Right cardiac atrium (tissue), 5 donors: ENCODE measurements around the gene USP25. TPM values are rescaled to one million over a fixed set of nuclear protein-coding genes. Genes with fewer than 3 reads are reported as not detected.

Experiments
- ATAC-seq, 2 donors: fragments of 200-7000 bp; cut with Tn5 transposase; one replicate each; pipeline versions ENCODE4 v1.8.0 to v1.9.1; 2020; ENCODE audit warnings: moderate library complexity in 2 of 2, mild to moderate bottlenecking in 1 of 2
- DNase-seq, 3 donors: peaks; one replicate each; pipeline ENCODE4 v3.0.0-alpha.2; 2020
- H3K27ac ChIP-seq: one replicate; pipeline ENCODE4 v1.5.1; 2013; ENCODE audit warnings: mild to moderate bottlenecking, low read length, control low read depth, moderate library complexity
- H3K27me3 ChIP-seq: one replicate; pipeline ENCODE4 v1.6.1; 2013; ENCODE audit not compliant: control insufficient read depth, insufficient read depth
- H3K4me1 ChIP-seq: one replicate; pipeline ENCODE4 v1.6.1; 2013; ENCODE audit warnings: low read length; ENCODE audit not compliant: control insufficient read depth, insufficient read depth
- H3K4me3 ChIP-seq: one replicate; pipeline ENCODE4 v1.5.1; 2013; ENCODE audit warnings: low read length, control low read depth
- H3K9me3 ChIP-seq: one replicate; pipeline ENCODE4 v1.6.1; 2013; ENCODE audit warnings: low read length; ENCODE audit not compliant: control insufficient read depth
- WGBS: extraction: QIAGEN DNeasy Blood & Tissue Kit; methylation state at CpG from one replicate; pipeline ENCODE4 v1.1.7; 2013; 5-methylcytosine and 5-hydroxymethylcytosine counted together
- intact Hi-C, 4 donors: fragments of 100-400 bp; cut with DNase I; formaldehyde crosslinking; loops; one replicate each; pipeline versions ENCODE4 v1.11.0 to v1.14.0; 2022 to 2023
- long read RNA-seq, 4 donors: library from polyadenylated mRNA; unstranded; transcript quantifications; one replicate each; pipeline ENCODE4 v2.0.0, GENCODE V29; 2020 to 2021
- polyA plus RNA-seq: library from polyadenylated mRNA; stranded (reverse); fragments of 200-250 nt; gene quantifications from one replicate; pipeline ENCODE4 v1.2.3, GENCODE V29; 2013
- total RNA-seq, 4 donors: library from RNA; stranded (reverse); fragmentation: NEBNext Ultra II Directional; extraction: Animal tissue kit (Norgen Biotek cat#: 25700); gene quantifications; one replicate each; pipeline ENCODE4 v1.2.1, GENCODE V29; 2021
- donor health status: healthy with polysubstance abuse.
- donor health status: DM: no; HTN: yes; CAD: no.
- donor health status: DM: no; HTN: no; CAD: no.
- donor health status: DM: no; HTN: yes; CAD: no; lungs with severe emphysema.
- donor health status: DM: yes; HTN: yes; CAD: no.

The USP25 gene, protein sequence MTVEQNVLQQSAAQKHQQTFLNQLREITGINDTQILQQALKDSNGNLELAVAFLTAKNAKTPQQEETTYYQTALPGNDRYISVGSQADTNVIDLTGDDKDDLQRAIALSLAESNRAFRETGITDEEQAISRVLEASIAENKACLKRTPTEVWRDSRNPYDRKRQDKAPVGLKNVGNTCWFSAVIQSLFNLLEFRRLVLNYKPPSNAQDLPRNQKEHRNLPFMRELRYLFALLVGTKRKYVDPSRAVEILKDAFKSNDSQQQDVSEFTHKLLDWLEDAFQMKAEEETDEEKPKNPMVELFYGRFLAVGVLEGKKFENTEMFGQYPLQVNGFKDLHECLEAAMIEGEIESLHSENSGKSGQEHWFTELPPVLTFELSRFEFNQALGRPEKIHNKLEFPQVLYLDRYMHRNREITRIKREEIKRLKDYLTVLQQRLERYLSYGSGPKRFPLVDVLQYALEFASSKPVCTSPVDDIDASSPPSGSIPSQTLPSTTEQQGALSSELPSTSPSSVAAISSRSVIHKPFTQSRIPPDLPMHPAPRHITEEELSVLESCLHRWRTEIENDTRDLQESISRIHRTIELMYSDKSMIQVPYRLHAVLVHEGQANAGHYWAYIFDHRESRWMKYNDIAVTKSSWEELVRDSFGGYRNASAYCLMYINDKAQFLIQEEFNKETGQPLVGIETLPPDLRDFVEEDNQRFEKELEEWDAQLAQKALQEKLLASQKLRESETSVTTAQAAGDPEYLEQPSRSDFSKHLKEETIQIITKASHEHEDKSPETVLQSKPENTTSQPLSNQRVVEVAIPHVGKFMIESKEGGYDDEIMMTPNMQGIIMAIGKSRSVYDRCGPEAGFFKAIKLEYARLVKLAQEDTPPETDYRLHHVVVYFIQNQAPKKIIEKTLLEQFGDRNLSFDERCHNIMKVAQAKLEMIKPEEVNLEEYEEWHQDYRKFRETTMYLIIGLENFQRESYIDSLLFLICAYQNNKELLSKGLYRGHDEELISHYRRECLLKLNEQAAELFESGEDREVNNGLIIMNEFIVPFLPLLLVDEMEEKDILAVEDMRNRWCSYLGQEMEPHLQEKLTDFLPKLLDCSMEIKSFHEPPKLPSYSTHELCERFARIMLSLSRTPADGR
- total RNA-seq (10 to 100 TPM; 45.4 to 60.6 (median 50.1) TPM), polyA plus RNA-seq (31.5 TPM)
- long read RNA-seq, donor 1, full-length matches to known transcripts: 21 of 35 reads
- long read RNA-seq, donor 1, partial matches to known transcripts: 7 of 35 reads
- long read RNA-seq, donor 1, other reads (novel, unspliced or antisense): 7 of 35 reads
- long read RNA-seq, donor 2, full-length matches to known transcripts: 23 of 33 reads
- long read RNA-seq, donor 2, partial matches to known transcripts: 4 of 33 reads
- long read RNA-seq, donor 2, other reads (novel, unspliced or antisense): 6 of 33 reads
- long read RNA-seq, donor 3, partial matches to known transcripts: 8 of 12 reads
- long read RNA-seq, donor 3, other reads (novel, unspliced or antisense): 4 of 12 reads
- long read RNA-seq, donor 4, full-length matches to known transcripts: 20 of 35 reads
- long read RNA-seq, donor 4, partial matches to known transcripts: 4 of 35 reads
- long read RNA-seq, donor 4, other reads (novel, unspliced or antisense): 11 of 35 reads

DNA sequence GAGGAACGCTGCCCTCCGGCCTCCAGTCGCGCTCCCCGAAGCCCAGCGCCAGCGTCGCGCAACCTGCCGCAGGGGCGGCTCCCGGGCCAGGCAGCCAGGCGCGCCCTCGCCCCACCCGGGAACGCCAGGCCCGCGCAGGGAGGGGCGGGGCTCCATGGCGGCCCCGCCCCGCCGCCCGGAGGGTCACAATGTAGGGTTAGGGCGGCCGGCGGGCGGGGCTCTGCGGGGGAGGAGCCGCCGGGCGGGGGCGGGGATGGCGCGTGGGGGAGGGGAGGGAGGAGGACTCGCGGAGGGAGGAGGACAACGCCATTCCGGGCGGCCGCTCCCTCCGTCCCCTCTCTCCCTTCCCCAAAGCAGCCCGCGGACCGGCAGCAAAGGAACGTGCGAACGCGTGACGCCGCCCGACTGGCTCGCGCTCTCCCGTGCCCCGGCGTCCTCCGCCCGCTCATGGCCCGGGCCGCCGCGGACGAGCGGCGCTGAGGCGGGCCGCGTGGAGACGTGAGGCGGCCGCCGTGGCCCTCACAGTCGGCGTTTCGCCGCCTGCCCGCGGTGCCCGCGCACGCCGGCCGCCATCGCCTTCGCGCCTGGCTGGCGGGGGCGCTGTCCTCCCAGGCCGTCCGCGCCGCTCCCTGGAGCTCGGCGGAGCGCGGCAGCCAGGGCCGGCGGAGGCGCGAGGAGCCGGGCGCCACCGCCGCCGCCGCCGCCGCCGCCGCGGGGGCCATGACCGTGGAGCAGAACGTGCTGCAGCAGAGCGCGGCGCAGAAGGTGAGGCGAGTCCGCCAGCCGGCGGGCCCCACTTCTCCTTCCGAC lies at the start of gene USP25:
USP25 (plus strand) TSS at position 309 of the 810 bp plus-strand sequence; CDS start at position 721, 412 bp downstream.
- Histone ChIP-seq H3K4me3 (peak within 1 kb of the TSS; percentile 92), H3K27ac (peak within 1 kb of the TSS; percentile 98), H3K9me3 (no peaks in the 10 kb centered on the region), H3K4me1 (peaks cover 2% of the 10 kb centered on the region), H3K27me3 (no peaks in the 10 kb centered on the region)
- WGBS: under 1% methylated on average over 123 of the region's 123 CpGs
- intact Hi-C loops: loop anchor here in 1 of 4 donors (10.0 kb wide), 1 partner anchor 95 kb away; no protein-coding TSS in a partner anchor
- DNase-seq (peak; percentile 92 to 98 (median 97)), ATAC-seq (peak; percentile 99)

DNA sequence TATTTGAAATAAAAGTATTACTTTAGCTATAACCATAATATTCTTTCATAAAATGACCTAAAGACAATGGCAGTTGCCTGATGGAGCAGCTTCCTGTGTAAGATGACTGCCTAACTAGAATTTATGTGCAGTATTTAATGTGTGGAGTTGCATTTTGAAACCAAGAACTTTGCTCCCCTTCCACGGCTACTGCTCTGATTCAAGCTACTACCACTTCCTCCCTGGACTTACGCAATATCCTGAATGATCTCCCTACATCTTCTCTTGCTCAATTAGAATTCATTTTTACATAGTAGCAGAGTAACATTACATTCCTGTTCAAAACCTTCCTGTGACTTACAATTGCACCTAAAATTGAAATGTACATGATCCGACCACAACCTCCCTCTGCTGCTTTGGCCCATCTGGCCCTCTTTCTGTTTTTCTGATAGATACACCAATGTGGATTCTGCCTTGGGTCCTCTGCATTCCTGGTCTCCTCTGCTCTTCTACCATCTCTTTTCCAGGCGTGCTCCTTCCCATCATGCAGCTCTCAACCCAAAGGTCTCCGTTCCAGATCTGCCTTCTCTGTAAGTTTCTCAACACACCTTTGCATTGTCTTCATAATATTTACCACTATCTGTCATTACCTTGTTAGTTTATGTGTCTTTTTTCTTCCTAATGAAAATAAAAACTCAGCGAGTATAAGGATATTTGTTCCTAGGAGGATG lies 47.4 kb upstream of the USP25 start:
- DNase-seq (no peak), ATAC-seq (peak in 1 of 2 donors; percentile 68)
- intact Hi-C loops: no loop called here
- no peaks in the 10 kb centered on the region for H3K4me1 ChIP-seq
- H3K27me3 ChIP-seq: no peaks in the 10 kb centered on the region
- no peaks in the 10 kb centered on the region for H3K9me3 ChIP-seq
- no peak overlapping the region for H3K4me3 ChIP-seq
- no peak overlapping the region for H3K27ac ChIP-seq
- WGBS: 80% methylated on average over 6 of the region's 6 CpGs

DNA sequence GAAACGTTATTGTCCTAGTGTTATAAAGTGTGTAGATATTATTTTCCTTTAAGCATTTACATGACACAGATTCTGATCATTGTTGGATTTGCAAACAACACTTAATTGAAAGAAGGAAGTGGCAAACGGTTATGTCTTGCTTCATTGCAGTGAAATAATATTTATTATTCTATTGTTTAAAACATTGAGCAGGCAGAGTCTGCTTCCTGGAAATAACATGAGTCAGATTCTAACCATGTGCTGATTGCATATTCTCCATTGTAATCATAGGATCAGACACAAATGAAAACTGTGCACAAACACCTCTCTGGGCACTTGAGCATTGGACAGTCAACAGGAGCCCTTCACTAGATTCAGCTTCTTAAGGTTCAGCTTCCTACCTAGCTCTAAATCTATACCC lies 46.8 kb upstream of the USP25 start:
- no peaks in the 10 kb centered on the region for H3K27me3 ChIP-seq
- no peaks in the 10 kb centered on the region for H3K9me3 ChIP-seq
- DNase-seq: no peak
- H3K4me1 ChIP-seq: no peaks in the 10 kb centered on the region
- H3K27ac ChIP-seq: no peak overlapping the region
- 57% methylated on average over 2 of the region's 2 CpGs for WGBS
- no peak overlapping the region for H3K4me3 ChIP-seq
- intact Hi-C loops: no loop called here
- ATAC-seq: peak; percentile 29 to 59

DNA sequence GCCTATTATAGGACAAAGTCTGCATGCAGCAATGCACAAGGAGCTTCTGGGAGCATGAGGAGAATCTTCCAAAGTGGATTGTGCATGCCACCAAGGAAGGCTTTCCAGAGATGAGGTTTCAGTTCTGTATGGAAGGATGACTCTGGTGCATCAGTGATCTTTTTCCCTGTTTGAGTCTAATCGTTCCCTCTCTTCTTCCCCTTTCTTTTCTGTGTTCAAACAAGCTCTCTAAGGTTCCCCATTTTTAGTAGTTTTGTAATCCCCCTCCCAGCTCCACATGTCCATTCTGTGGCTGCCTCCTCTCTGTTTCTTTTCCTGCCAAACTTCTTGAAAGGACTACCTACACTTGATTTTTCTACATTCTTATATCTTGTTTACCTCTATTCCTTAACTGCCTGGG lies 43.3 kb upstream of the USP25 start:
- intact Hi-C loops: no loop called here
- Histone ChIP-seq H3K9me3 (no peaks in the 10 kb centered on the region), H3K4me3 (no peak overlapping the region), H3K27ac (no peak overlapping the region), H3K27me3 (no peaks in the 10 kb centered on the region), H3K4me1 (no peaks in the 10 kb centered on the region)
- ATAC-seq: peak in 1 of 2 donors; percentile 32
- WGBS: 67% methylated on average over 1 of the region's 1 CpG
- no peak for DNase-seq

DNA sequence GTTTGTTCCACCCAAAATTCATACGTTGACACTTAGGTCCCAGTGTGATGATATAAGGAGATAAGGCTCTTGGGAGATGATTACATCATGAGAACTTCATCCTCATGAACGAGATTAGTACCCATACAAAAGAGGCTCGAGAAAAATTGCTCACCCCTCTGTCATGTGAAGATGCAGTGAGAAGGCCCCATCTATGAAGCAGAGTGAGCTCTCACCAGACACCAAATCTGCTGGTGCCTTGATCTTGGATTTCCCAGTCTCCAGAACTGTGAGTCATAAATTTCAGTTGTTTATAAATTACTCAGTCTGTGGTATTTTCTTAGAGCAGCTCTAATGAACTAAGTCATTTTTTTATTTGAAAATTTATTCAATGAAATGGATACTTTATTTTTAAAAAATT lies 42.6 kb upstream of the USP25 start:
- DNase-seq (no peak), ATAC-seq (no peak)
- no peak overlapping the region for H3K27ac ChIP-seq
- H3K9me3 ChIP-seq: no peaks in the 10 kb centered on the region
- no peaks in the 10 kb centered on the region for H3K27me3 ChIP-seq
- intact Hi-C loops: no loop called here
- H3K4me1 ChIP-seq: no peaks in the 10 kb centered on the region
- H3K4me3 ChIP-seq: no peak overlapping the region
- WGBS: 45% methylated on average over 3 of the region's 3 CpGs

DNA sequence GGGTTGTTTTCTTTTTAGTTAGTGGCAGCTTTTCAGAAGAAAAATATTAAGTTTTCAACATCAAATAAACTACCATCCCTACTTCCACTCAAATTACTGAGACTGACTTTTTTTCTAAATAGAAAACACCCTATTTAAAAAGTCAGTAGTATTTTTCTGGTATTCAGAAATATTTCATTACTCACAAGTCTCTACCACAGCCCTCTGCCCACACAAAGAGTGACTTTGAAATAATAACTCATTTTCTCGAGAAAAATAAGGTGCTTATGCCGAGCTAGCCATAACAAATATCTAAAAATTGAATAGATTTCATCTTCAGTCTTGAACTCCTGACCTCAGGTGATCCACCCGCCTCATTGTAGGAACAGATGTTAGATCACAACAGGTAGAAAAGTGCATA lies 41.8 kb upstream of the USP25 start:
- Histone ChIP-seq H3K4me3 (no peak overlapping the region), H3K9me3 (no peaks in the 10 kb centered on the region), H3K27me3 (no peaks in the 10 kb centered on the region), H3K27ac (no peak overlapping the region), H3K4me1 (no peaks in the 10 kb centered on the region)
- intact Hi-C loops: no loop called here
- ATAC-seq (no peak), DNase-seq (no peak)
- 77% methylated on average over 3 of the region's 3 CpGs for whole genome bisulfite sequencing

DNA sequence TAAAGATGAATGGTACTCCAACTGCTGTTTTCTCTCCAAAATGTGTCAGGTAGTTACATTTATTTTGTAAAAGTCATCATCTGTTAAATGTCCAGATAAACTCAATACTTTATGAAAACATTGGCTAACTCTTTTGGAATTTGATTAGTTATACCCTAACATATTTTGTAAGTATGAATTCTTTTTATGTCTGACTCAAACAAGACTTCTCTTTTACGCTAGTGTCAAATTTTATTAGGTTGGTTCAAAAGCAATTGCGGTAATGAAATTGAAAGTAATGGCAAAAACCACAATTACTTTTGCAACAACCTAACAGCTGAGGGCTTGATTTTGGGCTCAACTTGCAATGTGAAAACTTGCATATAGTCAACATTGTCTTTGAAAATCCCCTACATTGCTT lies 41.0 kb upstream of the USP25 start:
- intact Hi-C loops: no loop called here
- Histone ChIP-seq H3K4me1 (no peaks in the 10 kb centered on the region), H3K27me3 (no peaks in the 10 kb centered on the region), H3K4me3 (no peak overlapping the region), H3K27ac (no peak overlapping the region), H3K9me3 (no peaks in the 10 kb centered on the region)
- no peak for ATAC-seq
- DNase-seq: no peak
- 86% methylated on average over 2 of the region's 2 CpGs for WGBS

DNA sequence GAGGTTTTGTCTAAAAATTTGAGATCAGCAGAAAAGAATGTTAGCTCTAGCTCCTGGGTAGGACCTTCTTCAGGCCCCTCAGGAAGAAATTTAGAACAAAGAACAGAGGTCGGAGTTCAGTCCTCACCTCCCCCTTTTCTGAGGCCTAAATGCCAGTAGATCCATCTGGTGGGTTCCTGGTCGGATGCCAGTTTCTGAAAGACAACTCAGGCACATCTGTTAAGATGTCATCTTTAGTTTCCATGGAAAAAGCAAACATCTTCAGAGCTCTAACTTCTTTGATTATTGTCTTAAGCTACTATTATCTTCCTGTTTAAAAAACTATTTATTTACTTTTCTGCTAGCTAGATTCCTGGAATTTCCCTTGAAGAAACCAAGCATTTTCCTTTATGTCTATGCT lies 37.1 kb upstream of the USP25 start:
- DNase-seq (no peak), ATAC-seq (no peak)
- Histone ChIP-seq H3K27ac (no peak overlapping the region), H3K27me3 (no peaks in the 10 kb centered on the region), H3K4me1 (no peaks in the 10 kb centered on the region), H3K9me3 (no peaks in the 10 kb centered on the region), H3K4me3 (no peak overlapping the region)
- WGBS: 94% methylated on average over 2 of the region's 2 CpGs
- intact Hi-C loops: no loop called here

DNA sequence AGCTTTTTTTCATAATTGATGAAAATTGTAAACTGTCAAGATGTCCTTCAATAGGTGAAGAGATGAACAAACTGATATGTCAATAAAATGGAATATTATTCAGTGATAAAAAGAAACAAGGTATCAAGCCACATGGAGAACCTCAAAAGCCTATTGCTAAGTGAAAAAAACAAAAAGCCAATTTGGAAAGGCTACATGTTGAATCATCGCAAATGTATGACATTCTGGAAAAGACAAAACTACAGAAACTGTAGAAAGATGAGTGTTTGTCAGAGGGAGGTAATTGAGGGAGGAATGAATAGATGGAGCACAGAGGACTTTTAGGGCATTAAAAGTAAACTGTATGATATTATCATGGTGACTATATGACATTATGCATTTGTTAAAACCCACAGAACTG lies 34.5 kb upstream of the USP25 start:
- WGBS: 91% methylated on average over 1 of the region's 1 CpG
- Histone ChIP-seq H3K9me3 (no peaks in the 10 kb centered on the region), H3K4me3 (no peak overlapping the region), H3K27me3 (no peaks in the 10 kb centered on the region), H3K27ac (no peak overlapping the region), H3K4me1 (no peaks in the 10 kb centered on the region)
- no peak for ATAC-seq
- intact Hi-C loops: no loop called here
- no peak for DNase-seq
